HAP-1 (cell line): ENCODE measurements around the gene TMEM18.

Experiments used
- DNase-seq, 2 experiments: peaks; one replicate each; pipeline ENCODE4 v3.0.0-alpha.2; 2016 to 2020; ENCODE audit warnings: low spot score in 2 of 2
- H3K27me3 ChIP-seq: fragments of 250-450 bp; sonication (Bioruptor Pico); 2 replicates; pipeline ENCODE4 v1.5.1; 2020; ENCODE audit warnings: low read depth, mild to moderate bottlenecking, moderate library complexity
- H3K36me3 ChIP-seq: fragments of 250-450 bp; sonication (Bioruptor Pico); replicated peaks from 2 replicates; pipeline ENCODE4 v1.5.1; 2020; ENCODE audit warnings: mild to moderate bottlenecking
- H3K4me1 ChIP-seq: fragments of 250-450 bp; sonication (Bioruptor Pico); 2 replicates; pipeline ENCODE4 v1.5.1; 2020; ENCODE audit warnings: mild to moderate bottlenecking
- H3K4me3 ChIP-seq: fragments of 250-450 bp; sonication (Bioruptor Pico); 2 replicates; pipeline ENCODE4 v1.5.1; 2020; ENCODE audit warnings: mild to moderate bottlenecking, moderate library complexity
- H3K9me3 ChIP-seq: fragments of 250-450 bp; sonication (Bioruptor Pico); 2 replicates; pipeline ENCODE4 v1.5.1; 2020; ENCODE audit warnings: mild to moderate bottlenecking, moderate library complexity
- in situ Hi-C: fragments of 300-500 bp; cut with MboI; formaldehyde crosslinking; loops from 3 replicates; pipeline ENCODE4 v1.14.3; 2020; ENCODE audit warnings: low sequenced_read_pairs, inconsistent platforms, mixed read lengths

Gene TMEM18

GRCh38 chr2:673615-674320, 3.4 kb downstream of the TMEM18 start:
- Histone ChIP-seq H3K9me3 (no peaks in the 10 kb centered on the region), H3K4me1 (peaks cover 6% of the 10 kb centered on the region), H3K4me3 (no peak overlapping the region), H3K27me3 (no peaks in the 10 kb centered on the region), H3K36me3 (peaks cover 15% of the 10 kb centered on the region)
- DNase-seq, result no peak
- in situ Hi-C loops, result no loop called here

DNA sequence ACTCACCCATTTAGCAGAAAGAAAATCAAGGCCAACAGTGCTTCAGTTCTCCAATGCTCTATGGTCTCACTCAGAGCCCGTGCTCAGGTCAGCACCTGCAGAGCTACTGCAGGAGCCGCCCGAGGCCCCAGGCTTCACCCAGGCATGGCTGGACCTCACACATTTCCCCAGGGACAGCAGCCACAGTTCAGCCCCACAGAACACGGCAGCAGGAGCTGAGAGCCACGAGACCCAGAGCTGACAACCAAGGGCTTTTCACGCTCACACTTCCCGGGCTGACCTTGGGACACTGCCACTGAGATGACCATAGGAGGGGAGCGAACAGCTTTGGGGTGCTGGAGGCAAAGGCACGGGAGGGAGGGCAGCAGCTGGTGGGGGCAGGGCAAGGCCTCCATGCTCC, 4.2 kb downstream of the TMEM18 start:
- H3K4me1 ChIP-seq, result peaks cover 6% of the 10 kb centered on the region
- no peaks in the 10 kb centered on the region for H3K9me3 ChIP-seq
- no peak overlapping the region for H3K4me3 ChIP-seq
- H3K36me3 ChIP-seq, result peaks cover 15% of the 10 kb centered on the region
- DNase-seq, result no peak
- no peaks in the 10 kb centered on the region for H3K27me3 ChIP-seq
- in situ Hi-C loops, result no loop called here

- Histone ChIP-seq H3K4me3 (no peak overlapping the region), H3K36me3 (peaks cover 17% of the 10 kb centered on the region), H3K9me3 (no peaks in the 10 kb centered on the region), H3K27me3 (no peaks in the 10 kb centered on the region), H3K4me1 (peaks cover 6% of the 10 kb centered on the region)
- DNase-seq, result no peak
- in situ Hi-C loops, result no loop called here
These were observed 4.7 kb downstream of the TMEM18 start for GRCh38 chr2:672606-672905.

DNA sequence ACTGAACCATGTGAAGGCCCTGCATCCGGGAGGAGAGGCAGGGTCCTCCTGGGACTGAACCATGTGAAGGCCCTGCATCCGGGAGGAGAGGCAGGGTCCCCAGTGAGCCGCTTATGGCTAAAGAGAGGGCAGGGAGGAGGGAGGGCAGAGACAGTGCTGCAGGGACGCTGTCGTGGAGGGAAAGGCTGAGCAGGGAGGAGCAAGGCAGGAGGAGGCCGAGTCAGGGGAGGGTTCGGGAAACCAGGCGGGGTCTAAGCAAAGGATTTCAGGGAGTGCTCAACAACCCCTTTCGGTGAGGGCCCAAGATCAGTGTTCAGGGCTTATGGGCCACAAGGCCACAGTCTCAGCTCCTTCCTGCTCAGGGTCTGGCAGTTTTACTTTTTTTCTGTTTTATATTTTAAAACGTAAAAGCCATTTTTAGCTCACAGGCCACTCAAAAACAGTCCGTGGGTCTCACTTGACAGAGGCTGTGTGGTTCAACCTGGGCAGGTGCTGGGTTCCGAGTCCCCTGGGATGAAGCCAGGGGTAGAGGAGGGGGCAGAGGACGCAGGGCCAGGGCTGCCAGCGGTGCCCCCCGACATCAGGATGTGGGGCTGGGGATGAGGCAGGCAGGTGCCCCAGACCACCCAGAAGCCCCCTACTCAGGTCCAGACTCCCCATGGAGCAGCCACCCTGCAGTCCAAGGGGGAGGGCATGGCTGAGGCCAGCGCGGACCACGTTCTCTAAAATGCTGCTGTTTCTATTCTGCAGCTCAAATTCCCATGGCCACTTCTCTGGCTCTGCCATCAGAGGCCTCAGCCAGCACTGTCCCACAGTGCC, 5.2 kb downstream of the TMEM18 start:
- Histone ChIP-seq H3K4me1 (peaks cover 6% of the 10 kb centered on the region), H3K9me3 (no peaks in the 10 kb centered on the region), H3K27me3 (no peaks in the 10 kb centered on the region), H3K36me3 (peaks cover 23% of the 10 kb centered on the region), H3K4me3 (no peak overlapping the region)
- in situ Hi-C loops, result no loop called here
- DNase-seq, result no peak

DNA sequence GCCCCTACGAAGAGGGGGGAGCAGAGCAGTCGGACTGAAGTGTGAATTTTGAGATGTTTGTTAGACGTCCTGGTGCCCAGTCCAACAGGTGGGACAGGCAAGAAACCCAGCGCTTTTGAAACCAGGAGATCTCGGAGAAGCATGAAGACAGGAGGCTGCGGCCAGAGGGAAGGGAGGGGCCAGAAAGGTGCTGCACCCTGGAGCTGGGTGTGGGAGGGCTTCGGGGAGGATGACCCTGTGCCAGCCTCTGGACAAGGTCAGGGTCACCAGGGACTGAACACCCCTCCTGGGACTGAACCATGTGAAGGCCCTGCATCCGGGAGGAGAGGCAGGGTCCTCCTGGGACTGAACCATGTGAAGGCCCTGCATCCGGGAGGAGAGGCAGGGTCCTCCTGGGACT, 6.1 kb downstream of the TMEM18 start:
- H3K36me3 ChIP-seq, result peaks cover 23% of the 10 kb centered on the region

DNA sequence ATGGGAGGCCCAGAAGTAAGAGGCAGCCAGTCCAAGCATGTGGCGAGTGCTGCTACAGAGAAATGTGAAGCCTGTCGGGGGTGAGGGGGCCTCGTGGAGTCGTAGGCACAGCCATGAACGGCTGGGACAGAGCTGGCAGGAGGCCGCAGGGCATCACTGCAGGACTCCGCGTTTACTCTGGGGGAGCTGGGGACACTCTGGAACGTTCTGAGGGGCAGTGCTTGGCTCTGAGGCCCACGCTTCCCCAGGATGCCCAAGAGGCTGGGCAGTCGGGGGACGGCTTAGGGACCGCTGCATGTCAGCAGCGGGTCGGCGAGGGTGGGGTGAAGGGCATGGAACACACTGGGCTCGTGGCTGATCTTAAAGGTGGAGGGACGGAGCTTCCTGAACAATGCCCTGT, 6.6 kb downstream of the TMEM18 start:
- peaks cover under 1% of the 10 kb centered on the region; the same call in 1 of the 2 replicates for H3K4me1 ChIP-seq
- H3K27me3 ChIP-seq, result no peaks in the 10 kb centered on the region
- H3K9me3 ChIP-seq, result no peaks in the 10 kb centered on the region
- in situ Hi-C loops, result no loop called here
- no peak overlapping the region for H3K4me3 ChIP-seq
- H3K36me3 ChIP-seq, result peaks cover 20% of the 10 kb centered on the region
- no peak for DNase-seq

More for the DNA sequence above, 6.1 kb downstream of the TMEM18 start:
- no peaks in the 10 kb centered on the region for H3K27me3 ChIP-seq
- H3K9me3 ChIP-seq, result no peaks in the 10 kb centered on the region
- H3K4me3 ChIP-seq, result no peak overlapping the region
- DNase-seq, result no peak
- in situ Hi-C loops, result no loop called here
- H3K4me1 ChIP-seq, result peaks cover 4% of the 10 kb centered on the region

DNA sequence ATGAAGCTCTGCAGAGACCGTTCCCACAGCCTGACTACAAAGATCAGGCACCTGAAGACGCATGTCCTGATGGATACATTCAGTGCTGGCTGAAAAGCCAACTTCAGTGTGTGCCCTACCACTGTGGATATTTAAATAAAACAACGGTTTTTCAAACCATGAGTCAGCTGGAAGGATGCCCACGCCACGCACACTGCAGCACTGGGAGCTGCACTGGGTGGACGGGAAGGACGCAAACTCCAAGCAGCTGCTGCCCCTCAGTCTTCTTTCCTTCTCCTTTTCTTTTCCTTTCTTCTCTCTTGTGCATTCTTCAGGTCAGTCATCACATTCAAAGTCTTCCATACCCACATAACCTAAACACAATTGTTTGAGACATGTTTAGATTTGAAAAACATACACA, 7.9 kb downstream of the TMEM18 start:
- in situ Hi-C loops, result no loop called here
- peaks cover 15% of the 10 kb centered on the region for H3K36me3 ChIP-seq

GRCh38 chr2:668000-668398, 9.2 kb downstream of the TMEM18 start:
- no peak for DNase-seq
- Histone ChIP-seq H3K36me3 (peaks cover 15% of the 10 kb centered on the region), H3K4me1 (no peaks in the 10 kb centered on the region), H3K4me3 (no peak overlapping the region), H3K27me3 (no peaks in the 10 kb centered on the region), H3K9me3 (no peaks in the 10 kb centered on the region)
- in situ Hi-C loops, result no loop called here

More for the DNA sequence above, 7.9 kb downstream of the TMEM18 start:
- Histone ChIP-seq H3K4me1 (no peaks in the 10 kb centered on the region), H3K27me3 (no peaks in the 10 kb centered on the region), H3K9me3 (no peaks in the 10 kb centered on the region), H3K4me3 (no peak overlapping the region)
- DNase-seq, result no peak

GRCh38 chr2:667332-667999, 9.7 kb downstream of the TMEM18 start:
- in situ Hi-C loops, result no loop called here
- H3K36me3 ChIP-seq, result peaks cover 15% of the 10 kb centered on the region
- no peaks in the 10 kb centered on the region for H3K4me1 ChIP-seq
- no peak overlapping the region for H3K4me3 ChIP-seq
- H3K9me3 ChIP-seq, result no peaks in the 10 kb centered on the region
- no peaks in the 10 kb centered on the region for H3K27me3 ChIP-seq
- peak in 1 of 2 experiments; percentile 12 for DNase-seq

GRCh38 chr2:666441-666840, 10.8 kb downstream of the TMEM18 start:
- in situ Hi-C loops, result no loop called here
- no peaks in the 10 kb centered on the region for H3K9me3 ChIP-seq
- H3K27me3 ChIP-seq, result no peaks in the 10 kb centered on the region
- DNase-seq, result no peak
- H3K4me3 ChIP-seq, result no peak overlapping the region
- no peaks in the 10 kb centered on the region for H3K4me1 ChIP-seq
- peaks cover 15% of the 10 kb centered on the region for H3K36me3 ChIP-seq

DNA sequence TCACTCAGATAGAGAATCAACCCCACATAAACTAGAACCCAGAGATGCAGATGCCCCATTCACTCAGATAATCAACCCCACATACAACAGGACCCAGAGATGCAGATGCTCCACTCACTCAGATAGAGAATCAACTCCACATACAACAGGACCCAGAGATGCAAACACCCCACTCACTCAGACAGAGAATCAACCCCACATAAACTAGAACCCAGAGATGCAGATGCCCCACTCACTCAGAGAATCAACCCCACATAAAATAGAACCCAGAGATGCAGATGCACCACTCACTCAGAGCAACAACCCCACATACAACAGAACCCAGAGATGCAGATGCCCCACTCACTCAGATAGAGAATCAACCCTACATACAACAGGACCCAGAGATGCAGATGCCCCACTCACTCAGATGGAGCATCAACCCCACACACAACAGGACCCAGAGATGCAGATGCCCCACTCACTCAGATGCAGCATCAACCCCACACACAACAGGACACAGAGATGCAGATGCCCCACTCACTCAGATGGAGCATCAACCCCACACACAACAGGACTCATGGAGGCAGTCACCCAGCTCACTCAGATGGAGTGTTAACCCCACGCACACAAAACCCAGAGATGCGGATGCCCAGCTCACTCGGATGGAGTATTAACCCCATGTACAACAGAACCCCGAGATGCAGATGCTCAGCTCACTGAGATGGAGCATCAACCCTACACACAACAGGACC, 11.7 kb downstream of the TMEM18 start:
- Histone ChIP-seq H3K36me3 (peaks cover 15% of the 10 kb centered on the region), H3K4me3 (no peak overlapping the region), H3K27me3 (no peaks in the 10 kb centered on the region), H3K9me3 (no peaks in the 10 kb centered on the region), H3K4me1 (no peaks in the 10 kb centered on the region)
- no peak for DNase-seq
- in situ Hi-C loops, result no loop called here

DNA sequence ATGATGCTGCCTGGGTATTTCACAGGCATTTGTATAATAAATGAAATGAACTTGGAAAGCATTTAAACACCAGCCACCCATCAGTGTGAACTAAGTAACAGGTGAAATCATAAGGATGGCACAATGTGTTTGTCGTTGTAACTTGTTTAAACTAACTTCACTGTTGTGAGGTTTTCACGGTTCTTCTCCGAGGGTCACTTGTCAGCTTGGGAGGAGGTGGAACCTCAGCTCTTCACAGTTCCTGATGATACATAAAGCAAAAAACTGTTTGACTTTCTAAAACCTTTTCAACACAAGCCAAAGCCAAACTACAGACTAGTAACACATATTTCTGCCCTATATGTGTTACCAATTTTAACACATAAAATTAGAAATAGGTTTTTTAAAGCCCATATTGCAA, 13.1 kb downstream of the TMEM18 start:
- in situ Hi-C loops, result no loop called here
- no peaks in the 10 kb centered on the region for H3K4me1 ChIP-seq
- no peak overlapping the region for H3K4me3 ChIP-seq
- H3K27me3 ChIP-seq, result no peaks in the 10 kb centered on the region; the same call in 1 of the 2 replicates
- H3K36me3 ChIP-seq, result peaks cover 10% of the 10 kb centered on the region; the same call in 1 of the 2 replicates
- no peak for DNase-seq
- no peaks in the 10 kb centered on the region for H3K9me3 ChIP-seq

DNA sequence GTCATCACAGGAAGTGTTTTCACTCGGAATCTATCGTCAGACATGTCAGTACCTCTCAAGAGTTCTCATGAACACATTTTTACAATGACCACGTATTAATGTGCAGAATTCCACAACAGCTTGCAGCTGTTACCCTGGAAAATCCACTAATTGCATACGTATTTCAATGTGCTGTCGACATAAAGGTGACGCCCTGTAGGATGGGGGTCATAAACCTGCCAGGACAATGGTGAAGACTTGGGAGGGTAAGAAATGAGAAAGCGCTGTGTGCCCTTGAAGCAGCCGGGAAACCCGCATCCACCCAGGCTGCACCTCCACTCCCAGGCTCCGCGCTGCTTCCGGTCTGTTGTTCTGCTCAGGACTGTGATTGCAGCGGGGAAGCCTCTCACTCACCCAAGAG, 14.0 kb downstream of the TMEM18 start:
- H3K36me3 ChIP-seq, result peaks cover 8% of the 10 kb centered on the region; the same call in 1 of the 2 replicates
- H3K4me1 ChIP-seq, result no peaks in the 10 kb centered on the region
- no peaks in the 10 kb centered on the region; the same call in 1 of the 2 replicates for H3K27me3 ChIP-seq
- DNase-seq, result no peak
- in situ Hi-C loops, result no loop called here
- no peak overlapping the region for H3K4me3 ChIP-seq
- H3K9me3 ChIP-seq, result no peaks in the 10 kb centered on the region

DNA sequence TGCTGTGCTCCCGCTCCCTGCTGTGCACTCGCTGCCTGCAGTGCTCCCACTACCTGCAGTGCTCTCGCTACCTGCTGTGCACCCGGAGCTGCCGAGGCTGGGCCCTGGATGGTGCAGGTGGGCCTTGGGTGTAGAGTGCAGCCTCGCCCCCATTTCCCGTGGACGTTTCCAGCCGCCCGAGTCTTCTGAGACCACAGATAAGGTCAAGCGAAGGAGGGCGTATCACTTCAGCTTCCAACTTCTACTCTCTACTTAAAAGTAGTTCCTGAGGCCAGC, 15.9 kb downstream of the TMEM18 start:
- H3K4me3 ChIP-seq, result no peak overlapping the region
- H3K27me3 ChIP-seq, result peaks cover 4% of the 10 kb centered on the region; the same call in 1 of the 2 replicates
- no peaks in the 10 kb centered on the region for H3K36me3 ChIP-seq
- DNase-seq, result no peak
- no peaks in the 10 kb centered on the region for H3K9me3 ChIP-seq
- H3K4me1 ChIP-seq, result no peaks in the 10 kb centered on the region
- in situ Hi-C loops, result no loop called here
